GM18909 (cell line): Measurements from ENCODE around the gene MYL3.
"Not testable (repeated sequence)": the region's sequence is repeated elsewhere in the genome, so short reads cannot be mapped to it uniquely, and the experiment has no call there.

ENCODE experiments used
- ATAC-seq: cut with Tn5 transposase; IDR thresholded peaks from one replicate; pipeline ENCODE4 v1.9.1; 2021; ENCODE audit warnings: mild to moderate bottlenecking; ENCODE audit not compliant: unreplicated experiment, poor library complexity

The MYL3 gene

GRCh38 chr3:46835491-46835890, 27.8 kb downstream of the MYL3 start:
- ATAC-seq: no peak

- no peak for ATAC-seq
Observed at GRCh38 chr3:46835054-46835453, 28.2 kb downstream of the MYL3 start.

GRCh38 chr3:46833346-46834300, 29.6 kb downstream of the MYL3 start:
- ATAC-seq: no peak

- ATAC-seq: no peak
Observed at GRCh38 chr3:46831841-46832240, 31.4 kb downstream of the MYL3 start.

GRCh38 chr3:46831316-46831715, 31.9 kb downstream of the MYL3 start:
- no peak for ATAC-seq

GRCh38 chr3:46830801-46831200, 32.4 kb downstream of the MYL3 start:
- no peak for ATAC-seq

- ATAC-seq: peak; percentile 66
Observed at GRCh38 chr3:46829699-46830208, 33.5 kb downstream of the MYL3 start.

- ATAC-seq: no peak
Observed at GRCh38 chr3:46825450-46825849, 37.8 kb downstream of the MYL3 start.

- no peak for ATAC-seq
Observed at GRCh38 chr3:46824211-46824970, 38.9 kb downstream of the MYL3 start.

GRCh38 chr3:46823314-46823713, 39.9 kb downstream of the MYL3 start:
- not testable (repeated sequence) for ATAC-seq

- ATAC-seq: no peak
Observed at GRCh38 chr3:46821553-46821952, 41.7 kb downstream of the MYL3 start.

GRCh38 chr3:46820852-46821251, 42.4 kb downstream of the MYL3 start:
- ATAC-seq: no peak

GRCh38 chr3:46812237-46812791, 50.9 kb downstream of the MYL3 start:
- ATAC-seq: no peak

- no peak for ATAC-seq
Observed at GRCh38 chr3:46811615-46812236, 51.5 kb downstream of the MYL3 start.

- ATAC-seq: not testable (repeated sequence)
Observed at GRCh38 chr3:46808766-46809165, 54.5 kb downstream of the MYL3 start.
